Measurements from ENCODE around the gene TECPR1.
A peak's percentile ranks its signal among the peaks of the same experiment; 100 is the strongest.
"Not testable (repeated sequence)": the region's sequence is repeated elsewhere in the genome, so short reads cannot be mapped to it uniquely, and the experiment has no call there.

TECPR1 gene

GRCh38 chr7:98224701-98225181, 27.3 kb downstream of the TECPR1 start:
- DNase-seq (ENCODE audit: low read depth, low spot score): no peak

GRCh38 chr7:98223898-98224700, 27.9 kb downstream of the TECPR1 start:
- no peak for DNase-seq (ENCODE audit: low read depth, low spot score)

- DNase-seq (ENCODE audit: low read depth, low spot score): no peak
Measured at GRCh38 chr7:98223351-98223897, 28.6 kb downstream of the TECPR1 start.

GRCh38 chr7:98222533-98223195, 29.4 kb downstream of the TECPR1 start:
- no peak for DNase-seq (ENCODE audit: low read depth, low spot score)

- no peak for DNase-seq (ENCODE audit: low read depth, low spot score)
Measured at GRCh38 chr7:98221611-98222532, 30.2 kb downstream of the TECPR1 start.

GRCh38 chr7:98219382-98219781, 32.6 kb downstream of the TECPR1 start:
- DNase-seq (ENCODE audit: low read depth, low spot score): not testable (repeated sequence)

- DNase-seq (ENCODE audit: low read depth, low spot score): peak; percentile 31
Measured at GRCh38 chr7:98217623-98218582, 34.1 kb downstream of the TECPR1 start.

GRCh38 chr7:98216941-98217622, 35.0 kb downstream of the TECPR1 start:
- DNase-seq (ENCODE audit: low read depth, low spot score): no peak

- no peak for DNase-seq (ENCODE audit: low read depth, low spot score)
Measured at GRCh38 chr7:98215561-98216495, 36.2 kb downstream of the TECPR1 start.

- no peak for DNase-seq (ENCODE audit: low read depth, low spot score)
Measured at GRCh38 chr7:98214811-98215321, 37.2 kb downstream of the TECPR1 start.

GRCh38 chr7:98213888-98214810, 37.9 kb downstream of the TECPR1 start:
- no peak for DNase-seq (ENCODE audit: low read depth, low spot score)

GRCh38 chr7:98213296-98213887, 38.6 kb downstream of the TECPR1 start:
- no peak for DNase-seq (ENCODE audit: low read depth, low spot score)

GRCh38 chr7:98212532-98213041, 39.4 kb downstream of the TECPR1 start:
- no peak for DNase-seq (ENCODE audit: low read depth, low spot score)

- DNase-seq (ENCODE audit: low read depth, low spot score): no peak
Measured at GRCh38 chr7:98211676-98212531, 40.1 kb downstream of the TECPR1 start.

- no peak for DNase-seq (ENCODE audit: low read depth, low spot score)
Measured at GRCh38 chr7:98211221-98211675, 40.8 kb downstream of the TECPR1 start, which contains the start of gene BHLHA15. Gene BHLHA15, plus strand, starts transcription at chr7:98211439. Its CDS starts 871 bp downstream, at chr7:98212310.

All from astrocyte of the hippocampus (primary cell).